ENCODE measurements around the gene ATL3. TPM values are rescaled to one million over a fixed set of nuclear protein-coding genes. Genes with fewer than 3 reads are reported as not detected.
A peak's percentile ranks its signal among the peaks of the same experiment; 100 is the strongest.

Gene ATL3
- total and polyA plus RNA-seq, 8 donors, result 6.1 to 40.7 (median 26.7) TPM

DNA sequence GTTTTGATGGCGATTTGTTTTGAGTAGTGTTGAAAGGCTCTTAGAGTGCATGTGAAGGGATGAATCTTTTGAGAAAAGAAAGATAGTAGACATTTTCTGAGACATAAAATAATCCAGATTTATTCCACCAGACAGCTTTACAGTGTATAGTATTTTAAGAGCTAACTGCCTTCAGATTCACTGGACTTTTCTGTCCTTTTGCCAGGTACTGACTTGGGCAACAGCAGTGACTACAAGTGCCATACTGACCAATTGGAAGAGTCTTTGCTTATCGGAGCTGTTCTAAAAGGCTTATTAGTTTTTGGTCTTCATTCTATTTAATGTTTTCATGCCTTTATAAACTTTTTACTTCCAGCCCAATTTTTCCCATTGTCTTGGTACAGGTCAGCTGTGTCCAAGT lies 42.6 kb upstream of the ATL3 start:
- ATAC-seq (no peak), DNase-seq (no peak), FAIRE-seq (no peak)
- Histone ChIP-seq H3K4me3 (no peak overlapping the region), H3K36me3 (no peaks in the 10 kb centered on the region), H3K9me3 (no peaks in the 10 kb centered on the region), H3K27me3 (no peaks in the 10 kb centered on the region), H3K27ac (no peak overlapping the region), H3K4me1 (no peaks in the 10 kb centered on the region)
- WGBS, 2 donors, result 92 to 93% methylated on average over 2 of the region's 2 CpGs
- intact Hi-C loops (cut with DNase I), result no loop called here
- TF ChIP-seq, protein P1, sequence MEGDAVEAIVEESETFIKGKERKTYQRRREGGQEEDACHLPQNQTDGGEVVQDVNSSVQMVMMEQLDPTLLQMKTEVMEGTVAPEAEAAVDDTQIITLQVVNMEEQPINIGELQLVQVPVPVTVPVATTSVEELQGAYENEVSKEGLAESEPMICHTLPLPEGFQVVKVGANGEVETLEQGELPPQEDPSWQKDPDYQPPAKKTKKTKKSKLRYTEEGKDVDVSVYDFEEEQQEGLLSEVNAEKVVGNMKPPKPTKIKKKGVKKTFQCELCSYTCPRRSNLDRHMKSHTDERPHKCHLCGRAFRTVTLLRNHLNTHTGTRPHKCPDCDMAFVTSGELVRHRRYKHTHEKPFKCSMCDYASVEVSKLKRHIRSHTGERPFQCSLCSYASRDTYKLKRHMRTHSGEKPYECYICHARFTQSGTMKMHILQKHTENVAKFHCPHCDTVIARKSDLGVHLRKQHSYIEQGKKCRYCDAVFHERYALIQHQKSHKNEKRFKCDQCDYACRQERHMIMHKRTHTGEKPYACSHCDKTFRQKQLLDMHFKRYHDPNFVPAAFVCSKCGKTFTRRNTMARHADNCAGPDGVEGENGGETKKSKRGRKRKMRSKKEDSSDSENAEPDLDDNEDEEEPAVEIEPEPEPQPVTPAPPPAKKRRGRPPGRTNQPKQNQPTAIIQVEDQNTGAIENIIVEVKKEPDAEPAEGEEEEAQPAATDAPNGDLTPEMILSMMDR (IDR thresholded peaks at IDR 0.05), result no peak

DNA sequence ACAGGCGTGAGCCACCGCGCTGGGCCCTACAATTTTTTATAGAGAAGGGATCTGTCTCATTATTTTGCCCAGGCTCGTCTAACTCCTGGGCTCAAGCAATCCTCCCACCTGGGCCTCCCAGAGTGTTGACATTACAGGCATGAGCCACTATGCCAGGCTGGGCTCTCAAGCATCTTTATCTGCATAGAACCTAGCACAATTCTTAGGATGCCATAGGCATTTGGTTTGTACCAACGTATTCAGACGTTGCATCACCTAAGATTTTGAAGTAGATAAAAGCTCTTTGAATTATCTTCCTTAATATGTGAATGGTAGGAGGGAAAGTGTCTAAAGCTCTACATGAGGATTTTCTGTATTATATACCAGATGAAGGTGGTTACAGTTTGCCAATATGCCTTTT lies 40.7 kb upstream of the ATL3 start:
- ATAC-seq (no peak), FAIRE-seq (no peak), DNase-seq (no peak)
- no peaks in the 10 kb centered on the region for H3K9me3 ChIP-seq
- H3K36me3 ChIP-seq, result no peaks in the 10 kb centered on the region
- H3K4me3 ChIP-seq, result no peak overlapping the region
- TF ChIP-seq, protein P1 (IDR thresholded peaks at IDR 0.05), result no peak
- no peaks in the 10 kb centered on the region for H3K4me1 ChIP-seq
- H3K27ac ChIP-seq, result no peak overlapping the region
- intact Hi-C loops (cut with DNase I), result no loop called here
- WGBS, 2 donors, result 85% methylated on average over 6 of the region's 6 CpGs
- no peaks in the 10 kb centered on the region for H3K27me3 ChIP-seq

DNA sequence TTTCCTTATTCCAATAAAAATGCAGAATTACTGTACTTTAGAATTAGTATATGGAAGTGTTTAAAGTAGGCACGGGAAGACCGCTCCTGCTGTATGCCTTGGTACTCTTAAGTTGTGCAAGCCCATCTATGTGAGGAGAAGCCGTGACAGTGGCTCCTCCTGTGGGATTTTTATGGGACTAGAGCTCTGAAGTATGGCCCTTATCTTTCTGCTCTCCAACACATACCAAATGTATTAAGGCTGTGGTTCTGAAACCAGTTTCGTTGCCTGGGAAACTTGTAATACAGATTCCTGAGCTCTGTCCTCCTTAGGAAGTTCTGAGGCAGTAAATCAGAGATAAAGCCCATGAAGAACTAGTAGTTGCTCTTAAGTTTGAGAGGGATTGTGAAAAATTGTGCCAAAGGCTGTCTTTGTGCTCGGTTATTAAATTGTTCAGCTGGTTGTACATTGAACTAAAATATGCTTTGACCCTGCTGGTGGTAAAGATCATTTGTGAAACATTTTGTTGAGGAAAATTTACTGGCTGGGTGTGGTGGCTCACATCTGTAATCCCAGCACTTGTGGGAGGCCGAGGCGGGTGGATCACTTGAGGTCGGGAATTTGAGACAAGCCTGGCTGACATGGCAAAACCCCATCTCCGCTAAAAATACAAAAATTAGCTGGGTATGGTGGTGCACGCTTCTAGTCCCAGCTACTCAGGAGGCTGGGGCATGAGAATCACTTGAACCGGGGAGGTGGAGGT lies 39.5 kb upstream of the ATL3 start:
- FAIRE-seq (no peak), DNase-seq (no peak), ATAC-seq (peak in 3 of 4 donors; percentile 34 to 58 (median 45))
- TF ChIP-seq, protein P1 (IDR thresholded peaks at IDR 0.05), result no peak
- WGBS, 2 donors, result 82 to 86% methylated on average over 11 of the region's 11 CpGs
- peaks cover 0 to 5% (median 0%) of the 10 kb centered on the region in 3 donors for H3K4me1 ChIP-seq
- intact Hi-C loops (cut with DNase I), result no loop called here
- H3K27ac ChIP-seq, result no peak overlapping the region
- H3K27me3 ChIP-seq, result no peaks in the 10 kb centered on the region
- H3K4me3 ChIP-seq, result no peak overlapping the region
- no peaks in the 10 kb centered on the region for H3K9me3 ChIP-seq
- H3K36me3 ChIP-seq, result no peaks in the 10 kb centered on the region

DNA sequence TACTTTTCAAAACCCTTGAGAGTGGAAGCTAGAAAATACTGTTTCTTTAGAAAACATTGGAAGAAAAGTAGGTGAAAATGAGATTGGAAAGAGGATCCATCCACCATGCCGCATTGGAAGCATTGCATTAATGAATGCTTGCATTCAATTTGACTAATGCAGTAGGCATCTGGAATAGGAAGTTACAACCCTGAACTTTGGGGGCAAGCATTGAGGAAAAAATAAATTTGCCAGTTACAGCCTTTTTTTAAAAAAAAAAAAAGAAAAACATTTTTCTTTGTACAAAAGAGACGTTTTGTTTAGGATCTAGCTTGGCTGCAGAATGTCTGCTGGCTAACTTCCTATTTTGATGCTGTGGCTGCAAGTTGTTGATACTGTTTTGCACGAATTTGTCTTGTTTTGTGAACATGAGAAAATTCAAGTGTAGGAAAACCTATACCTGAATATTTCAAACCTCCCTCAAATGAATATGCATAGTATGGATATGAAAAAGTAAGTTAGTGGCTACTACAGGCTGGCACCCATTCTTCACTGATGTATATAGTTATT lies 38.2 kb upstream of the ATL3 start:
- DNase-seq (no peak), ATAC-seq (no peak), FAIRE-seq (no peak)
- peaks cover 0 to 9% (median 0%) of the 10 kb centered on the region in 3 donors for H3K4me1 ChIP-seq
- no peaks in the 10 kb centered on the region for H3K36me3 ChIP-seq
- H3K27me3 ChIP-seq, result no peaks in the 10 kb centered on the region
- TF ChIP-seq, protein P1 (IDR thresholded peaks at IDR 0.05), result no peak
- intact Hi-C loops (cut with DNase I), result no loop called here
- no peak overlapping the region for H3K4me3 ChIP-seq
- no peak overlapping the region for H3K27ac ChIP-seq
- WGBS, 2 donors, result 54 to 59% methylated on average over 3 of the region's 3 CpGs
- H3K9me3 ChIP-seq, result no peaks in the 10 kb centered on the region

DNA sequence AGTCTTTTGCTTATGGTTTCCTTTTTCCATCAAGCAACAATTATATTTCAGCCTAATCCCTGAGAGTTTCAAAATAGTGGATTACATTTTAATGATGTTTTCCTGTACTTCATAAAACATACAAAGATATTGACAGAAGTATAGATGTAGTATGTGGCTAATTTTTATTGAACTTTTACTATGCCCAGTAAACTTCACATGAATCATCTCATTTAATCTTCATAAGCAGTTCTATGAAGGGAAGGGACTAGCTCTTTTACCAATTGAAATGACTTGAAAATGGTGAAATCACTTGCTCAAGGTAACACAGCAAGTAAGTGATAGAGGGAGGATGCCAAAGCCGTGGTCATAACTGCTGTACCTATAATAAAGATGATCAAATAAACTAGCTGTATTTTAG lies 37.6 kb upstream of the ATL3 start:
- DNase-seq (no peak), FAIRE-seq (no peak), ATAC-seq (no peak)
- no peaks in the 10 kb centered on the region for H3K27me3 ChIP-seq
- H3K4me1 ChIP-seq, result peaks cover 0 to 9% (median 0%) of the 10 kb centered on the region in 3 donors
- H3K36me3 ChIP-seq, result no peaks in the 10 kb centered on the region
- no peaks in the 10 kb centered on the region for H3K9me3 ChIP-seq
- intact Hi-C loops (cut with DNase I), result no loop called here
- 93 to 94% methylated on average over 1 of the region's 1 CpG for WGBS, 2 donors
- no peak overlapping the region for H3K27ac ChIP-seq
- H3K4me3 ChIP-seq, result no peak overlapping the region
- TF ChIP-seq, protein P1 (IDR thresholded peaks at IDR 0.05), result no peak
